Upper lobe of left lung (tissue), 4 donors: Measurements from ENCODE around the gene SERP2.

Experiments
- POLR2A ChIP-seq, 4 donors: fragments of 450-650 bp; IDR thresholded peaks; one replicate each; pipeline ENCODE4 v1.5.1; 2016 to 2017; ENCODE audit warnings: antibody characterized with exemption in 4 of 4, mild to moderate bottlenecking in 2 of 4
- POLR2AphosphoS5 ChIP-seq, 2 donors: sonication (generic); formaldehyde crosslinking; IDR thresholded peaks; one replicate each; pipeline ENCODE4 v1.5.1; 2017; ENCODE audit warnings: antibody characterized with exemption in 2 of 2
- TF ChIP-seq, protein P1 (sequence below), 6 experiments: fragments of 450-650 bp in 4 of 6; fragments of 200-600 bp in 2 of 6; sonication (generic) in 2 of 6; IDR thresholded peaks; one replicate each; pipeline ENCODE4 v1.5.1; 2016 to 2019; ENCODE audit warnings: antibody characterized with exemption in 6 of 6

DNA sequence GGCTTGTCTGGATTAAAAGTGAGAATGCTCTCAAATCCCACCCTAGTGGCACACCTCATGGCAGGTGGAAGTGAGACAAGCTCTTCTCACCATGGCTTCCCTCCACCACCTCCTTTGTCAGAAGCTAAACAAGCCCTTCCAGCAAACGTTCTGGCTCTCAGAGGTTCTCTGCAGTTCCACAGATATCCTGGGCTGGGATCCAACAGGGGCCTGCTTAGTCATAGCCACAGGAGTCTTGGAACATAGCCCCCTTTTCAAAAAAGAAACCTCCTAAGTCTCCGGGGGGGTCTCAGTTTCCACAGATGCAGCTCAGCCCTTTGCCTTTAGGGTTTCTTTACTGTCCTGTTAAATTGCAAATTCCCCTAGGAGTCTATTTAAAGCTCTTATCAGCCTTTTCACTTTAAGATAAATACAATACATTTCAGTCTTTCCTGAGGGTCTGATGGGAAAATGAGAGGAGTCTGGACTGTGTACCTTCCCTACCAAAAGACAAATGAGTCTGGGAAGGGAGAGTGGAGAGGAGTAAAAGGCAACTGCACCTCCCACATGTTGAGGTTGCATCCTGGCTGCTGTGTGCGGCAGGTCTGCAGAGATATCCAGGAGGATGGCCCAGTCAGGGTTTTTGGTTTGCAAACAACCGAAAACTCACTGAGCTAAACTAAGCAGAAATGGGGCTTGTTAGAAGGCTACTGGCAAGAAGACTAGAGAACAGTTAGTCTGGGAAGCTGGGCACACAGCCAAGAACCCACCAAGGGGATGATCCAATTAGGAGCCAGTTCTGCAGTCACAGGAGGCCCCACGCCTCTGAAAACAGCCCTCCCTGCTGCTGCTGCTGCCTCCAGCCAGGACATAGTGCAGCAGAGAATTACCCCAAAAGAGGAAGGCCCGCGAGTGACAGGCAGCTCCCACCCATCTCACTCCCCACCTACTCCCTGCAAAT lies 41.4 kb upstream of the SERP2 start:
- TF ChIP-seq POLR2AphosphoS5 (IDR thresholded peaks at IDR 0.05) (no peak), POLR2A (IDR thresholded peaks at IDR 0.05) (no peak)
- TF ChIP-seq, protein P1, sequence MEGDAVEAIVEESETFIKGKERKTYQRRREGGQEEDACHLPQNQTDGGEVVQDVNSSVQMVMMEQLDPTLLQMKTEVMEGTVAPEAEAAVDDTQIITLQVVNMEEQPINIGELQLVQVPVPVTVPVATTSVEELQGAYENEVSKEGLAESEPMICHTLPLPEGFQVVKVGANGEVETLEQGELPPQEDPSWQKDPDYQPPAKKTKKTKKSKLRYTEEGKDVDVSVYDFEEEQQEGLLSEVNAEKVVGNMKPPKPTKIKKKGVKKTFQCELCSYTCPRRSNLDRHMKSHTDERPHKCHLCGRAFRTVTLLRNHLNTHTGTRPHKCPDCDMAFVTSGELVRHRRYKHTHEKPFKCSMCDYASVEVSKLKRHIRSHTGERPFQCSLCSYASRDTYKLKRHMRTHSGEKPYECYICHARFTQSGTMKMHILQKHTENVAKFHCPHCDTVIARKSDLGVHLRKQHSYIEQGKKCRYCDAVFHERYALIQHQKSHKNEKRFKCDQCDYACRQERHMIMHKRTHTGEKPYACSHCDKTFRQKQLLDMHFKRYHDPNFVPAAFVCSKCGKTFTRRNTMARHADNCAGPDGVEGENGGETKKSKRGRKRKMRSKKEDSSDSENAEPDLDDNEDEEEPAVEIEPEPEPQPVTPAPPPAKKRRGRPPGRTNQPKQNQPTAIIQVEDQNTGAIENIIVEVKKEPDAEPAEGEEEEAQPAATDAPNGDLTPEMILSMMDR (IDR thresholded peaks at IDR 0.05), result no peak
